MM.1S (cell line): ENCODE results near the gene BTBD16.

Source experiments
- DNase-seq: peaks from one replicate; pipeline ENCODE4 v3.0.0-alpha.2; 2015
- H2AFZ ChIP-seq: fragments of 300-600 bp; sonication (generic); 2 replicates; pipeline ENCODE4 v1.6.0; 2016; ENCODE audit warnings: antibody characterized with exemption, low read length
- H3F3A ChIP-seq: fragments of 300-600 bp; sonication (generic); 2 replicates; pipeline ENCODE4 v1.6.1; 2016; ENCODE audit warnings: mild to moderate bottlenecking, antibody characterized with exemption, low read length, moderate library complexity, mixed read lengths; ENCODE audit not compliant: insufficient read depth
- H3K27ac ChIP-seq: fragments of 300-600 bp; sonication (generic); 2 replicates; pipeline ENCODE4 v1.5.1; 2016; ENCODE audit warnings: mild to moderate bottlenecking, low read length
- H3K27me3 ChIP-seq: fragments of 300-600 bp; sonication (generic); replicated peaks from 2 replicates; pipeline ENCODE4 v1.6.0; 2016; ENCODE audit warnings: low read length; ENCODE audit not compliant: insufficient read depth
- H3K36me3 ChIP-seq: fragments of 300-600 bp; sonication (generic); replicated peaks from 2 replicates; pipeline ENCODE4 v1.6.1; 2016; ENCODE audit warnings: mild to moderate bottlenecking, low read length, mixed read lengths; ENCODE audit not compliant: insufficient read depth
- H3K4me1 ChIP-seq: fragments of 300-600 bp; sonication (generic); 2 replicates; pipeline ENCODE4 v1.6.1; 2016; ENCODE audit warnings: low read length, mixed read lengths
- H3K4me2 ChIP-seq: fragments of 300-600 bp; sonication (generic); 2 replicates; pipeline ENCODE4 v1.6.0; 2016; ENCODE audit warnings: low read depth, low read length
- H3K4me3 ChIP-seq: fragments of 300-600 bp; sonication (generic); 2 replicates; pipeline ENCODE4 v1.5.1; 2016; ENCODE audit warnings: low read length, mixed read lengths
- H3K79me2 ChIP-seq: fragments of 300-600 bp; sonication (generic); 2 replicates; pipeline ENCODE4 v1.6.1; 2016; ENCODE audit warnings: mixed run types, low read length, mixed read lengths
- H3K9ac ChIP-seq: fragments of 300-600 bp; sonication (generic); 2 replicates; pipeline ENCODE4 v1.6.1; 2016; ENCODE audit warnings: low read length, mixed read lengths
- H3K9me2 ChIP-seq: fragments of 300-600 bp; sonication (generic); replicated peaks from 2 replicates; pipeline ENCODE4 v1.6.1; 2016; ENCODE audit warnings: mild to moderate bottlenecking, low read length, mixed read lengths; ENCODE audit not compliant: insufficient read depth
- H3K9me3 ChIP-seq: fragments of 300-600 bp; sonication (generic); replicated peaks from 2 replicates; pipeline ENCODE4 v1.6.1; 2016; ENCODE audit warnings: mild to moderate bottlenecking, low read length, mixed read lengths; ENCODE audit not compliant: insufficient read depth
- H4K20me1 ChIP-seq: fragments of 300-600 bp; sonication (generic); 2 replicates; pipeline ENCODE4 v1.6.1; 2016; ENCODE audit warnings: mild to moderate bottlenecking, low read length, moderate library complexity, mixed read lengths; ENCODE audit not compliant: insufficient read depth
- CTCF ChIP-seq: fragments of 300-600 bp; sonication (generic); IDR thresholded peaks from 2 replicates; pipeline ENCODE4 v1.5.1; 2016; ENCODE audit warnings: antibody characterized with exemption, low read length, mixed read lengths
- EZH2 ChIP-seq: fragments of 300-600 bp; sonication (generic); optimal IDR thresholded peaks from 2 replicates; pipeline ENCODE3; 2017; ENCODE audit warnings: low read depth, mild to moderate bottlenecking, antibody characterized with exemption, low read length, mixed read lengths
- EZH2phosphoT487 ChIP-seq: fragments of 300-600 bp; sonication (generic); IDR thresholded peaks from 2 replicates; pipeline ENCODE4 v1.6.1; 2018; ENCODE audit warnings: antibody characterized with exemption, low read length

The BTBD16 gene

DNA sequence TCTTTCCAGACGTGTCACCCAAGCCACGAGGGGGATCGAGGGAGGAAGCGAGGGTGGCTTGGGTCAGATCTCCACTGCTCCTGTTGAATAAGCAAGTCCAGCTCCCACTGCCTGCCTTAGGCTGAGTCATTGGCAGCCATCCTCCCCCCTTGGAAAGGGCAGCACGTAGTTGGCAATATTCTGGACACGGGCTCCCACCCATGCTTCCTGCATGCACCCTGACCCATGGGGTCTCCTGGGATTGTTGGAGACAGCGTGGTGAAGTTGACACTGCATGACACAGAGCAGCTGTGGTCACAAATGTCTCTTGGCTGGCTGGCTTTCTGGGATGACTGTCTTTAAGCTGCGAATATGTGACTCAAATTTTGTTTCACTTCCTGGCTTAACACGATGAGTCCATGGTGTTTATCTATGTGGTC lies 11.2 kb downstream of the BTBD16 start:
- no peaks in the 10 kb centered on the region for H3K9me3 ChIP-seq
- H3K9ac ChIP-seq: no peak overlapping the region
- no peaks in the 10 kb centered on the region for H3K27me3 ChIP-seq
- no peaks in the 10 kb centered on the region for H3F3A ChIP-seq
- no peaks in the 10 kb centered on the region for H4K20me1 ChIP-seq
- H3K79me2 ChIP-seq: no peaks in the 10 kb centered on the region
- no peak overlapping the region for H3K27ac ChIP-seq
- H3K4me3 ChIP-seq: no peak overlapping the region
- no peak overlapping the region for H3K4me2 ChIP-seq
- no peak overlapping the region for H2AFZ ChIP-seq
- no peaks in the 10 kb centered on the region for H3K4me1 ChIP-seq
- H3K36me3 ChIP-seq: no peaks in the 10 kb centered on the region
- no peak for DNase-seq
- TF ChIP-seq EZH2phosphoT487 (no peak), CTCF (no peak), EZH2 (no peak)
- H3K9me2 ChIP-seq: no peaks in the 10 kb centered on the region

GRCh38 chr10:122282909-122283308 lies 11.8 kb downstream of the BTBD16 start:
- H3K4me3 ChIP-seq: no peak overlapping the region
- no peak for DNase-seq
- H3K4me2 ChIP-seq: no peak overlapping the region

DNA sequence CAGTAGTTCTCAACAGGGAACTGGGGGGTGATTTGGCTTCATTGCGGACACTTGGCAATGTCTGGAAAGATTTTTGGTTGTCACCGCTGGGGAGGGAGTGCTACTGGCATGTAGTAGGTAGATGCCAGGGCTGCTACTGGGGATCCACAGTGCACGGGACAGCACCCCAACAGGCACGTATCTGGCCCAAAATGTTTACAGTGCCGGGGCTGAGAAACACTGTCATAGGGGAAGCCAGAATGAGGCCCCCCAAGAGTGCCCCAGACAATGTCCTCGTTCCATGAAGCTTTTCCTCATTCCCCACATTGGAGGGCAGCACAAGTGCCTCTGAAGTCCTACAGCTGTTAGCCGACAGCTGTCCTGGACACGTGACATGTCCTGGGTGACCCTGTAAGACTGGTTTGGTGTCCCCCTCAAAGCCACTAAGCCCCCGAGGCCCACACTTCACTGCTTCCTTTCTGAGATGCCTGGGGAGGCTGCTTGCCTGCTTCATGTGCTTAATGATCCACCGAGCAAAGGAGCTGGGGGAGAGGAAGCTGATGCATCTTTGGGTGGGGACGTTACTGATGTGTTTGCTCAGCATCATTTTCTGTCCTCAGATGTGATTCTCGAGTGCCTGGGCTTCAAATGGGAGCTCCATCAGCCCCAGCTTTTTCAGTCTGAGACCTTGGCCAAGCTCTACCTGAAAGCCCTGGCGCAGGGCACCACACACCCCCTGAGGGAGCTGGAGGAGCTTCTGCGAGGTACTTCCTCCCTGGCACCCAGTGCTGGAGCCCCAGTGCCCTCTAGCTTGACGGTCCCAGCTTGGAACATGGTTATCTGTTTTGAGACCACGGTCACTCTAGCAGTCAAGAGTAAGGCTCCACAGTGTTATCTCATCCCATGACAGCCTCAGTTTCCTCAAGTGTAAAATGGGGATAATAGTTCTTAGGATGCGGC lies 14.7 kb downstream of the BTBD16 start:
- H3K9ac ChIP-seq: no peak overlapping the region
- TF ChIP-seq EZH2 (no peak), EZH2phosphoT487 (no peak), CTCF (no peak)
- no peaks in the 10 kb centered on the region for H3K4me1 ChIP-seq
- no peaks in the 10 kb centered on the region for H3K79me2 ChIP-seq
- no peaks in the 10 kb centered on the region for H3F3A ChIP-seq
- H3K27me3 ChIP-seq: no peaks in the 10 kb centered on the region; the same call in 1 of the 2 replicates
- H2AFZ ChIP-seq: no peak overlapping the region
- no peaks in the 10 kb centered on the region for H3K9me2 ChIP-seq
- DNase-seq: no peak
- no peak overlapping the region for H3K27ac ChIP-seq
- no peaks in the 10 kb centered on the region for H3K9me3 ChIP-seq
- H3K4me3 ChIP-seq: no peak overlapping the region
- no peaks in the 10 kb centered on the region for H4K20me1 ChIP-seq
- H3K4me2 ChIP-seq: no peak overlapping the region
- H3K36me3 ChIP-seq: no peaks in the 10 kb centered on the region

More at GRCh38 chr10:122282909-122283308, 11.8 kb downstream of the BTBD16 start:
- H3K9ac ChIP-seq: no peak overlapping the region
- no peak overlapping the region for H2AFZ ChIP-seq
- H3K27ac ChIP-seq: no peak overlapping the region
- H3K36me3 ChIP-seq: no peaks in the 10 kb centered on the region
- H4K20me1 ChIP-seq: no peaks in the 10 kb centered on the region
- TF ChIP-seq CTCF (no peak), EZH2phosphoT487 (no peak), EZH2 (no peak)
- no peaks in the 10 kb centered on the region for H3K9me2 ChIP-seq
- no peaks in the 10 kb centered on the region for H3F3A ChIP-seq
- no peaks in the 10 kb centered on the region for H3K27me3 ChIP-seq
- no peaks in the 10 kb centered on the region for H3K4me1 ChIP-seq
- H3K9me3 ChIP-seq: no peaks in the 10 kb centered on the region
- H3K79me2 ChIP-seq: no peaks in the 10 kb centered on the region
